ENCODE results near the gene ZNF236.

DNA sequence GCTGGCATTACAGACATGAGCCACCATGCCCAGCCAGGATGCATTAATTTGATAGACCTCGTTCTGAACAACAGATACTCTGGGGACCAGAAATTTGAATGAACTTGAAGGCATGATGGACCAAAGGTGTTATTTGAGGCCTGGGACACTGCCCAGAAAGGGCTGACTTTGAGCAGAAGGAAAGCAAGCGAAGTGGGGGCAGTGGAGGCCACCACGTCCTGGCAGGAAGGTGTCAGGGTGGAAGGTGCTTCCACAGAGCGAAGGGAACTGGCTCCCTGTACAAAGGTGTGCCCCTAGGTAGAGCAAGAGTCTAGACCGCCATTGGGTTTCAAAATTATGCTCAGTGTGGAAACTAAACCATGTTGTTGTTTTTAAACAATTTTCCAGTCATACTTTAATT is 23.9 kb downstream of the ZNF236 start:
- TF ChIP-seq, protein P1, sequence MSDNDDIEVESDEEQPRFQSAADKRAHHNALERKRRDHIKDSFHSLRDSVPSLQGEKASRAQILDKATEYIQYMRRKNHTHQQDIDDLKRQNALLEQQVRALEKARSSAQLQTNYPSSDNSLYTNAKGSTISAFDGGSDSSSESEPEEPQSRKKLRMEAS (IDR thresholded peaks at IDR 0.05; ENCODE audit: low read depth, low read length): no peak
- no peak for TF ChIP-seq POLR2AphosphoS5 (IDR thresholded peaks at IDR 0.05; ENCODE audit: low read length)
- no peak for TF ChIP-seq POLR2AphosphoS2 (IDR thresholded peaks at IDR 0.05; ENCODE audit: low read depth, low read length)
- TF ChIP-seq, protein P2, sequence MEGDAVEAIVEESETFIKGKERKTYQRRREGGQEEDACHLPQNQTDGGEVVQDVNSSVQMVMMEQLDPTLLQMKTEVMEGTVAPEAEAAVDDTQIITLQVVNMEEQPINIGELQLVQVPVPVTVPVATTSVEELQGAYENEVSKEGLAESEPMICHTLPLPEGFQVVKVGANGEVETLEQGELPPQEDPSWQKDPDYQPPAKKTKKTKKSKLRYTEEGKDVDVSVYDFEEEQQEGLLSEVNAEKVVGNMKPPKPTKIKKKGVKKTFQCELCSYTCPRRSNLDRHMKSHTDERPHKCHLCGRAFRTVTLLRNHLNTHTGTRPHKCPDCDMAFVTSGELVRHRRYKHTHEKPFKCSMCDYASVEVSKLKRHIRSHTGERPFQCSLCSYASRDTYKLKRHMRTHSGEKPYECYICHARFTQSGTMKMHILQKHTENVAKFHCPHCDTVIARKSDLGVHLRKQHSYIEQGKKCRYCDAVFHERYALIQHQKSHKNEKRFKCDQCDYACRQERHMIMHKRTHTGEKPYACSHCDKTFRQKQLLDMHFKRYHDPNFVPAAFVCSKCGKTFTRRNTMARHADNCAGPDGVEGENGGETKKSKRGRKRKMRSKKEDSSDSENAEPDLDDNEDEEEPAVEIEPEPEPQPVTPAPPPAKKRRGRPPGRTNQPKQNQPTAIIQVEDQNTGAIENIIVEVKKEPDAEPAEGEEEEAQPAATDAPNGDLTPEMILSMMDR (IDR thresholded peaks at IDR 0.05 in 2 of 3, conservative IDR thresholded peaks at IDR 0.05 in 1 of 3; ENCODE audit: control insufficient read depth in 2 of 3, extremely low read depth in 1 of 3, insufficient read depth in 1 of 3, low read depth in 3 of 3, low read length in 3 of 3): no peak
